Smooth muscle cell (in vitro differentiated cells): ENCODE results near the gene CCDC88B. TPM values are rescaled to one million over a fixed set of nuclear protein-coding genes. Genes with fewer than 3 reads are reported as not detected.

Source experiments
- DNase-seq: peaks from one replicate; lab custom pipeline; 2025; ENCODE audit not compliant: unreplicated experiment; lab: John Stamatoyannopoulos, UW
- H2AFZ ChIP-seq: fragments of 200-600 bp; sonication (generic); 2 replicates; pipeline ENCODE4 v1.6.0; 2016; ENCODE audit warnings: antibody characterized with exemption, low read depth, mild to moderate bottlenecking
- H3F3A ChIP-seq: fragments of 200-600 bp; sonication (generic); 2 replicates; pipeline ENCODE4 v1.6.0; 2017; ENCODE audit warnings: antibody characterized with exemption, low read depth
- H3K27ac ChIP-seq: fragments of 200-600 bp; sonication (generic); 2 replicates; pipeline ENCODE4 v1.5.1; 2016; ENCODE audit warnings: low read depth, mild to moderate bottlenecking
- H3K27me3 ChIP-seq: fragments of 200-600 bp; sonication (generic); 2 replicates; pipeline ENCODE4 v1.6.1; 2016; ENCODE audit warnings: low read depth, mild to moderate bottlenecking
- H3K36me3 ChIP-seq: fragments of 200-600 bp; sonication (generic); 2 replicates; pipeline ENCODE4 v1.5.1; 2016; ENCODE audit warnings: low read depth
- H3K4me1 ChIP-seq: fragments of 200-600 bp; sonication (generic); 2 replicates; pipeline ENCODE4 v1.5.1; 2016; ENCODE audit warnings: low read depth
- H3K4me2 ChIP-seq: fragments of 200-600 bp; sonication (generic); 2 replicates; pipeline ENCODE4 v1.6.0; 2016; ENCODE audit warnings: mild to moderate bottlenecking
- H3K4me3 ChIP-seq: fragments of 200-600 bp; sonication (generic); 2 replicates; pipeline ENCODE4 v1.5.1; 2016; ENCODE audit warnings: mild to moderate bottlenecking
- H3K79me2 ChIP-seq: fragments of 200-600 bp; sonication (generic); 2 replicates; pipeline ENCODE4 v1.6.0; 2016; ENCODE audit warnings: low read depth, mild to moderate bottlenecking
- H3K9ac ChIP-seq: fragments of 200-600 bp; sonication (generic); 2 replicates; pipeline ENCODE4 v1.6.0; 2016; ENCODE audit warnings: low read depth
- H3K9me3 ChIP-seq: fragments of 200-600 bp; sonication (generic); replicated peaks from 2 replicates; pipeline ENCODE4 v1.5.1; 2016; ENCODE audit warnings: low read depth
- H4K20me1 ChIP-seq: fragments of 200-600 bp; sonication (generic); 2 replicates; pipeline ENCODE4 v1.6.0; 2016; ENCODE audit warnings: low read depth
- CTCF ChIP-seq: fragments of 200-600 bp; sonication (generic); IDR thresholded peaks from 2 replicates; pipeline ENCODE4 v1.5.1; 2017; ENCODE audit warnings: borderline replicate concordance, mild to moderate bottlenecking, antibody characterized with exemption; ENCODE audit not compliant: insufficient read depth, poor library complexity, severe bottlenecking
- WGBS: methylation state at CpG from one replicate; pipeline ENCODE4 v1.1.7; 2016; ENCODE audit warnings: low lambda C conversion rate; 5-methylcytosine and 5-hydroxymethylcytosine counted together
- polyA plus RNA-seq: library from polyadenylated mRNA; unstranded; fragments of >200 nt; fragmentation: Nextera tagmentation; extraction: Ambion mirVana; gene quantifications from 2 replicates; pipeline ENCODE4 v1.2.1, GENCODE V29; 2016
- total RNA-seq: library from RNA; depleted of rRNA; stranded (reverse); fragments of >200 nt; gene quantifications from 2 replicates; pipeline ENCODE4 v1.2.3, GENCODE V29; 2014

CCDC88B gene
- total and polyA plus RNA-seq, 2 experiments from 2014 or later = 0.22 to 2.2 TPM

- Histone ChIP-seq H3K4me2 (no peak overlapping the region), H3K9me3 (no peaks in the 10 kb centered on the region), H3F3A (no peaks in the 10 kb centered on the region), H3K36me3 (no peaks in the 10 kb centered on the region), H3K79me2 (peaks cover 23% of the 10 kb centered on the region), H3K27me3 (peaks cover 26% of the 10 kb centered on the region), H2AFZ (no peak overlapping the region), H4K20me1 (peaks cover 7% of the 10 kb centered on the region), H3K4me3 (no peak overlapping the region), H3K9ac (no peak overlapping the region), H3K4me1 (peaks cover 18% of the 10 kb centered on the region), H3K27ac (no peak overlapping the region)
- TF ChIP-seq CTCF = no peak
- 89% methylated on average over 12 of the region's 13 CpGs for WGBS
- no peak for DNase-seq
Observed at GRCh38 chr11:64303109-64304031, 36.6 kb upstream of the CCDC88B start.

GRCh38 chr11:64304032-64304315 is 36.0 kb upstream of the CCDC88B start:
- 56% methylated on average over 5 of the region's 5 CpGs for WGBS
- Histone ChIP-seq H3K27ac (peak overlapping the region; percentile 83), H3K4me3 (peak overlapping the region; percentile 49), H3K79me2 (peaks cover 25% of the 10 kb centered on the region), H4K20me1 (peaks cover 7% of the 10 kb centered on the region), H3K9me3 (no peaks in the 10 kb centered on the region), H3K4me1 (peaks cover 18% of the 10 kb centered on the region), H3F3A (no peaks in the 10 kb centered on the region), H3K4me2 (peak overlapping the region; percentile 79), H3K27me3 (peaks cover 20% of the 10 kb centered on the region), H2AFZ (no peak overlapping the region), H3K36me3 (no peaks in the 10 kb centered on the region), H3K9ac (no peak overlapping the region)
- TF ChIP-seq CTCF = no peak
- no peak for DNase-seq

GRCh38 chr11:64304316-64305072 is 35.5 kb upstream of the CCDC88B start:
- WGBS = 2% methylated on average over 46 of the region's 46 CpGs
- Histone ChIP-seq H3K79me2 (peaks cover 27% of the 10 kb centered on the region), H3F3A (no peaks in the 10 kb centered on the region), H3K4me2 (peak overlapping the region; percentile 79), H3K9ac (peak overlapping the region; percentile 55), H3K4me3 (peak overlapping the region; percentile 49), H4K20me1 (peaks cover 7% of the 10 kb centered on the region), H3K4me1 (peaks cover 15% of the 10 kb centered on the region), H3K27me3 (peaks cover 14% of the 10 kb centered on the region), H3K9me3 (no peaks in the 10 kb centered on the region), H3K36me3 (no peaks in the 10 kb centered on the region), H3K27ac (peak overlapping the region; percentile 83), H2AFZ (no peak overlapping the region)
- DNase-seq = peak; percentile 84
- TF ChIP-seq CTCF = peak; percentile 88
